Adrenal gland (tissue), 12 donors: ENCODE measurements around the gene DCXR. TPM values are rescaled to one million over a fixed set of nuclear protein-coding genes. Genes with fewer than 3 reads are reported as not detected.
A peak's percentile ranks its signal among the peaks of the same experiment; 100 is the strongest.

Experiments
- DNase-seq, 7 donors: peaks; one replicate each; pipeline ENCODE4 v3.0.0-alpha.2; 2019 to 2020
- H3K27ac ChIP-seq, 5 donors: fragments of 200-600 bp; sonication (generic) in 4 of 5; 1 replicate in 3 of 5; 2 replicates in 2 of 5; pipeline versions ENCODE4 v1.5.1 to v1.8.0; 2016 to 2020; ENCODE audit warnings: mild to moderate bottlenecking in 1 of 5
- H3K27me3 ChIP-seq: fragments of 200-600 bp; 2 replicates; pipeline ENCODE4 v1.8.0; 2021
- H3K36me3 ChIP-seq, 2 donors: fragments of 200-600 bp; replicated peaks in 1 of 2; 1 replicate in 1 of 2; 2 replicates in 1 of 2; pipeline versions ENCODE4 v1.5.1 to v1.8.0; 2018 to 2022
- H3K4me1 ChIP-seq, 2 donors: fragments of 200-600 bp; replicated peaks in 1 of 2; 1 replicate in 1 of 2; 2 replicates in 1 of 2; pipeline versions ENCODE4 v1.5.1 to v1.8.0; 2018 to 2021
- H3K4me3 ChIP-seq, 4 donors: fragments of 200-600 bp; sonication (generic) in 3 of 4; one replicate each; pipeline ENCODE4 v1.5.1; 2016 to 2018
- H3K9me3 ChIP-seq, 3 donors: fragments of 200-600 bp; sonication (generic) in 1 of 3; replicated peaks in 1 of 3; 1 replicate in 2 of 3; 2 replicates in 1 of 3; pipeline versions ENCODE4 v1.5.1 to v1.8.0; 2016 to 2021
- CTCF ChIP-seq, 6 experiments: fragments of 450-650 bp in 4 of 6; fragments of 200-600 bp in 2 of 6; sonication (generic) in 1 of 6; IDR thresholded peaks; 1 replicate in 5 of 6; 2 replicates in 1 of 6; pipeline versions ENCODE4 v1.5.1 to v1.8.0; 2016 to 2021; ENCODE audit warnings: antibody characterized with exemption in 6 of 6, mild to moderate bottlenecking in 2 of 6, moderate library complexity in 1 of 6
- POLR2A ChIP-seq, 2 donors: fragments of 450-650 bp; IDR thresholded peaks; one replicate each; pipeline ENCODE4 v1.6.1; 2017; ENCODE audit warnings: antibody characterized with exemption in 2 of 2, mild to moderate bottlenecking in 2 of 2, moderate library complexity in 1 of 2
- WGBS, 4 donors: extraction: QIAGEN DNeasy Blood & Tissue Kit in 2 of 4; methylation state at CpG; one replicate each; pipeline versions ENCODE4 v1.1.5 to v1.1.7; 2013 to 2017; 5-methylcytosine and 5-hydroxymethylcytosine counted together
- intact Hi-C, 2 donors: fragments of 100-400 bp; cut with DNase I; formaldehyde crosslinking; loops; one replicate each; pipeline versions ENCODE4 v1.14.1 to v1.15.0; 2022 to 2023
- polyA plus RNA-seq, 3 donors: library from polyadenylated mRNA; stranded (reverse); fragments of 200-250 nt in 2 of 3; fragments of 350-450 nt in 1 of 3; fragmentation: Illumina TruSeq in 1 of 3; extraction: RNeasy Lipid Tissue Mini Kit (QIAGEN cat#74804) in 1 of 3; gene quantifications; one replicate each; pipeline ENCODE4 v1.2.3, GENCODE V29; 2013 to 2014
- total RNA-seq, 9 donors: library from RNA; depleted of rRNA in 4 of 9; stranded (reverse); fragments of >200 nt in 4 of 9; fragments of 120-200 nt in 1 of 9; fragmentation: NEBNext Ultra II Directional in 1 of 9; extraction: Animal tissue kit (Norgen Biotek cat#: 25700) in 1 of 9; gene quantifications; one replicate each; pipeline versions ENCODE4 v1.1.0 to v1.2.4, GENCODE V29; 2013 to 2023
- donor health status: healthy with polysubstance abuse.
- donor health status: Bipolar disorder and iron deficiency.
- donor health status: DM: yes; HTN: yes; CAD: no.
- donor health status: DM: no; HTN: no; CAD: no.
- donor health status: DM: no; HTN: no; CAD: no.
- donor health status: DM: yes; HTN: yes; CAD: no.

DCXR gene
- total and polyA plus RNA-seq, 12 donors = 66.9 to 183 (median 104) TPM

- 89 to 95% (median 93%) methylated on average over 19 to 28 of the region's 28 CpGs for WGBS, 4 donors
- TF ChIP-seq POLR2A (IDR thresholded peaks at IDR 0.05) = no peak
- TF ChIP-seq CTCF (IDR thresholded peaks at IDR 0.05) = no peak
- Histone ChIP-seq H3K4me1 (peaks cover 28 to 35% of the 10 kb centered on the region in 2 donors), H3K36me3 (peaks cover 0 to 71% of the 10 kb centered on the region in 2 donors), H3K9me3 (no peaks in the 10 kb centered on the region), H3K27me3 (no peaks in the 10 kb centered on the region), H3K4me3 (no peak overlapping the region), H3K27ac (no peak overlapping the region)
- peak in 2 of 7 donors; percentile 5 to 20 for DNase-seq
- intact Hi-C loops = no loop called here
Measured at GRCh38 chr17:82053556-82054263, 16.2 kb upstream of the DCXR start.

GRCh38 chr17:82053130-82053529, 15.6 kb upstream of the DCXR start:
- no peak overlapping the region for H3K27ac ChIP-seq
- H3K4me3 ChIP-seq = peak overlapping the region in 1 of 4 donors; percentile 97
- H3K36me3 ChIP-seq = peaks cover 0 to 70% of the 10 kb centered on the region in 2 donors
- H3K4me1 ChIP-seq = peaks cover 28 to 35% of the 10 kb centered on the region in 2 donors
- WGBS, 4 donors = 84 to 95% (median 85%) methylated on average over 9 to 19 of the region's 19 CpGs
- intact Hi-C loops = no loop called here
- TF ChIP-seq POLR2A (IDR thresholded peaks at IDR 0.05) (no peak), CTCF (IDR thresholded peaks at IDR 0.05) (no peak)
- no peaks in the 10 kb centered on the region for H3K9me3 ChIP-seq
- peak in 2 of 7 donors; percentile 6 to 18 for DNase-seq
- no peaks in the 10 kb centered on the region for H3K27me3 ChIP-seq

- DNase-seq = peak in 1 of 7 donors; percentile 8
- no peaks in the 10 kb centered on the region for H3K9me3 ChIP-seq
- TF ChIP-seq POLR2A (IDR thresholded peaks at IDR 0.05) = no peak
- no peaks in the 10 kb centered on the region for H3K27me3 ChIP-seq
- WGBS, 4 donors = 18 to 67% (median 31%) methylated on average over 2 to 19 of the region's 19 CpGs
- H3K4me1 ChIP-seq = peaks cover 25 to 31% of the 10 kb centered on the region in 2 donors
- intact Hi-C loops = no loop called here
- peak overlapping the region in 3 of 4 donors; percentile 35 to 97 (median 58) for H3K4me3 ChIP-seq
- H3K27ac ChIP-seq = no peak overlapping the region
- peaks cover 0 to 68% of the 10 kb centered on the region in 2 donors for H3K36me3 ChIP-seq
Measured at GRCh38 chr17:82052638-82053059, 15.2 kb upstream of the DCXR start.

GRCh38 chr17:82051776-82052637, 14.5 kb upstream of the DCXR start, which contains the start of the genes GPS1 and RFNG:
GPS1 (plus strand) TSS chr17:82051898; CDS start chr17:82051932, 34 bp downstream.
RFNG (minus strand) TSS chr17:82051811; CDS start chr17:82051766, 45 bp downstream.
- Histone ChIP-seq H3K4me1 (peaks cover 19 to 25% of the 10 kb centered on the region in 2 donors), H3K9me3 (no peaks in the 10 kb centered on the region), H3K4me3 (peak within 1 kb of the TSS; percentile 50 to 97 (median 66)), H3K27ac (peak within 1 kb of the TSS in 1 of 5 donors; percentile 83), H3K36me3 (peaks cover 0 to 66% of the 10 kb centered on the region in 2 donors), H3K27me3 (no peaks in the 10 kb centered on the region)
- TF ChIP-seq POLR2A (IDR thresholded peaks at IDR 0.05) = no peak
- no peak for TF ChIP-seq CTCF (IDR thresholded peaks at IDR 0.05)
- peak; percentile 56 to 79 (median 73) for DNase-seq
- intact Hi-C loops = no loop called here
- 0 to 1% (median 0%) methylated on average over 5 to 94 of the region's 94 CpGs for WGBS, 4 donors
